Astrocyte of the cerebellum (primary cell): ENCODE results near the gene EEF1AKMT4.

Experiments used
- DNase-seq: peaks from one replicate; pipeline ENCODE4 v3.0.0-alpha.2; 2011; ENCODE audit warnings: low read depth
- H3K4me3 ChIP-seq: 2 replicates; pipeline ENCODE4 v1.5.1; 2011; ENCODE audit warnings: mild to moderate bottlenecking, low read depth, low read length, moderate library complexity
- CTCF ChIP-seq: IDR thresholded peaks from 2 replicates; pipeline ENCODE4 v1.5.1; 2012; ENCODE audit warnings: low read length, low read depth, moderate library complexity, mild to moderate bottlenecking; ENCODE audit errors: missing control alignments
- in situ Hi-C: cut with HindIII; loops from 2 replicates; pipeline ENCODE4 v1.10.0; 2017; ENCODE audit warnings: low sequenced_read_pairs

EEF1AKMT4 gene

GRCh38 chr3:184283681-184284080, 34.2 kb downstream of the EEF1AKMT4 start:
- no peak for DNase-seq
- no peak for TF ChIP-seq CTCF
- H3K4me3 ChIP-seq, result no peak overlapping the region
- in situ Hi-C loops, result no loop called here

DNA sequence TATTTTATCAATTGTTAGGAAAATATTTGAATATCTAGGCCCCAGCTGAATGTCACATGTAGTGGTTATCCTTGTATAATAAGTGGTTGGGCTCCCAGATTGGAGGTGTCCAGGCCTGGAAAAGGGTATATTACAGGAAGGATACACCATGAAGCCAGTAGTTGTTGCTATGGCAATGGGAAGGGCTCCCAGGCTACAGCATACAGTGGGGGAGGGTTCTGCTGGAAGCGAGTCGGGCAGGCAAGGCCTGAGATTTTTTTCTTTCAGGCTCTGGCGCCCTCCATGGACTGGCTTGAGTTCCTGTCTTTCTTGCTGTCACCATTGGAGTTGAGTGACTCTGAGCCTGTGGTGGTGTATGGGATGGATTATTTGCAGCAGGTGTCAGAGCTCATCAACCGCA, 35.2 kb downstream of the EEF1AKMT4 start:
- DNase-seq, result peak; percentile 29
- peak; percentile 38 for TF ChIP-seq CTCF
- in situ Hi-C loops, result no loop called here
- no peak overlapping the region for H3K4me3 ChIP-seq

GRCh38 chr3:184289426-184289938, 40.0 kb downstream of the EEF1AKMT4 start:
- DNase-seq, result no peak
- in situ Hi-C loops, result no loop called here
- peak; percentile 73 for TF ChIP-seq CTCF
- H3K4me3 ChIP-seq, result no peak overlapping the region

- TF ChIP-seq CTCF, result no peak
- in situ Hi-C loops, result no loop called here
- no peak for DNase-seq
- no peak overlapping the region for H3K4me3 ChIP-seq
Measured at GRCh38 chr3:184290331-184290730, 40.9 kb downstream of the EEF1AKMT4 start.

- H3K4me3 ChIP-seq, result no peak overlapping the region
- no peak for TF ChIP-seq CTCF
- in situ Hi-C loops, result no loop called here
- DNase-seq, result no peak
Measured at GRCh38 chr3:184291044-184291737, 41.7 kb downstream of the EEF1AKMT4 start.

- no peak overlapping the region for H3K4me3 ChIP-seq
- DNase-seq, result no peak
- in situ Hi-C loops, result no loop called here
- no peak for TF ChIP-seq CTCF
Measured at GRCh38 chr3:184291738-184292445, 42.4 kb downstream of the EEF1AKMT4 start.
